Mesenchymal stem cell (in vitro differentiated cells and primary cell): ENCODE data around the gene XIRP2.
"Not testable (repeated sequence)": the region's sequence is repeated elsewhere in the genome, so short reads cannot be mapped to it uniquely, and the experiment has no call there.

ENCODE experiments used
- DNase-seq: peaks from one replicate; pipeline ENCODE4 v3.0.0-alpha.2; 2013
- H2AFZ ChIP-seq: one replicate; pipeline ENCODE4 v1.6.1; 2013; ENCODE audit warnings: low read depth, mild to moderate bottlenecking, control low read depth, inconsistent platforms, low read length, moderate library complexity
- H2AK5ac ChIP-seq: 2 replicates; pipeline ENCODE4 v1.6.1; 2013; ENCODE audit warnings: low read length, moderate library complexity, mild to moderate bottlenecking, inconsistent platforms; ENCODE audit not compliant: severe bottlenecking
- H2BK120ac ChIP-seq: one replicate; pipeline ENCODE4 v1.6.1; 2013; ENCODE audit warnings: low read depth, mild to moderate bottlenecking, inconsistent platforms, low read length, moderate library complexity
- H2BK12ac ChIP-seq, 2 experiments: one replicate each; pipeline ENCODE4 v1.6.1; 2013; ENCODE audit warnings: inconsistent platforms in 2 of 2, low read length in 2 of 2, mild to moderate bottlenecking in 2 of 2, moderate library complexity in 2 of 2, control low read depth in 1 of 2
- H2BK15ac ChIP-seq: one replicate; pipeline ENCODE4 v1.6.1; 2013; ENCODE audit warnings: mild to moderate bottlenecking, low read depth, inconsistent platforms; ENCODE audit not compliant: poor library complexity, severe bottlenecking
- H2BK5ac ChIP-seq: 2 replicates; pipeline ENCODE4 v1.6.1; 2013; ENCODE audit warnings: low read depth, mild to moderate bottlenecking, low read length, control low read depth, inconsistent platforms; ENCODE audit not compliant: poor library complexity, severe bottlenecking
- H3K14ac ChIP-seq, 2 experiments: one replicate each; pipeline ENCODE4 v1.6.1; 2013; ENCODE audit warnings: inconsistent platforms in 2 of 2, low read length in 2 of 2, control low read depth in 1 of 2, mild to moderate bottlenecking in 1 of 2, moderate library complexity in 1 of 2
- H3K18ac ChIP-seq, 2 experiments: one replicate each; pipeline ENCODE4 v1.6.1; 2013; ENCODE audit warnings: inconsistent platforms in 2 of 2, low read length in 2 of 2, control low read depth in 1 of 2, low read depth in 1 of 2, mild to moderate bottlenecking in 1 of 2
- H3K23ac ChIP-seq, 2 experiments: one replicate each; pipeline ENCODE4 v1.6.1; 2013; ENCODE audit warnings: inconsistent platforms in 2 of 2, low read length in 2 of 2, mild to moderate bottlenecking in 2 of 2, moderate library complexity in 2 of 2, control low read depth in 1 of 2
- H3K27ac ChIP-seq: 2 replicates; pipeline ENCODE4 v1.5.1; 2013; ENCODE audit warnings: mild to moderate bottlenecking, moderate library complexity, low read length, control low read depth, inconsistent platforms; ENCODE audit not compliant: poor library complexity, severe bottlenecking
- H3K27me3 ChIP-seq, 2 experiments: 2 replicates each; pipeline versions ENCODE4 v1.6.1 to v1.7.0; 2013; ENCODE audit warnings: low read length in 2 of 2, mild to moderate bottlenecking in 2 of 2, moderate library complexity in 2 of 2, control low read depth in 1 of 2, inconsistent platforms in 1 of 2; ENCODE audit not compliant: control insufficient read depth in 1 of 2, insufficient read depth in 1 of 2
- H3K36me3 ChIP-seq, 2 experiments: 2 replicates each; pipeline versions ENCODE4 v1.6.1 to v1.7.0; 2013; ENCODE audit warnings: low read length in 2 of 2, control low read depth in 1 of 2, inconsistent platforms in 1 of 2, low read depth in 1 of 2, mild to moderate bottlenecking in 1 of 2; ENCODE audit not compliant: insufficient read depth in 2 of 2, control insufficient read depth in 1 of 2
- H3K4ac ChIP-seq, 2 experiments: one replicate each; pipeline ENCODE4 v1.6.1; 2013; ENCODE audit warnings: inconsistent platforms in 2 of 2, low read length in 2 of 2, mild to moderate bottlenecking in 2 of 2, moderate library complexity in 2 of 2, control low read depth in 1 of 2, low read depth in 1 of 2
- H3K4me1 ChIP-seq: 2 replicates; pipeline ENCODE4 v1.6.1; 2013; ENCODE audit warnings: low read depth, low read length, control low read depth; ENCODE audit not compliant: control insufficient read depth, insufficient read depth
- H3K4me2 ChIP-seq: 2 replicates; pipeline ENCODE4 v1.6.1; 2013; ENCODE audit warnings: low read length, mild to moderate bottlenecking, inconsistent platforms; ENCODE audit not compliant: poor library complexity, severe bottlenecking
- H3K4me3 ChIP-seq, 2 experiments: 2 replicates each; pipeline versions ENCODE4 v1.5.1 to v1.7.0; 2013; ENCODE audit warnings: low read length in 2 of 2, mild to moderate bottlenecking in 2 of 2, control low read depth in 1 of 2, low read depth in 1 of 2; ENCODE audit not compliant: insufficient read depth in 1 of 2
- H3K79me1 ChIP-seq: replicated peaks from 2 replicates; pipeline ENCODE4 v1.6.1; 2013; ENCODE audit warnings: mild to moderate bottlenecking, control low read depth, low read length, inconsistent platforms; ENCODE audit not compliant: poor library complexity, severe bottlenecking
- H3K9ac ChIP-seq: 2 replicates; pipeline ENCODE4 v1.7.0; 2013; ENCODE audit warnings: mild to moderate bottlenecking, low read length, moderate library complexity
- H3K9me3 ChIP-seq: 2 replicates; pipeline ENCODE4 v1.7.0; 2013; ENCODE audit warnings: mild to moderate bottlenecking, low read length; ENCODE audit not compliant: control insufficient read depth
- H4K8ac ChIP-seq: one replicate; pipeline ENCODE4 v1.6.1; 2013; ENCODE audit warnings: inconsistent platforms, mild to moderate bottlenecking, low read length, moderate library complexity
- H4K91ac ChIP-seq: one replicate; pipeline ENCODE4 v1.6.1; 2013; ENCODE audit warnings: mild to moderate bottlenecking, low read length, inconsistent platforms
- WGBS: methylation state at CpG from one replicate; pipeline ENCODE4 v1.1.7; 2013; ENCODE audit warnings: mixed read lengths; 5-methylcytosine and 5-hydroxymethylcytosine counted together

The XIRP2 gene

GRCh38 chr2:167069855-167070254, 181.6 kb downstream of the XIRP2 start:
- Histone ChIP-seq H2AK5ac (no peak overlapping the region), H4K91ac (no peak overlapping the region), H2AFZ (no peak overlapping the region), H2BK15ac (no peak overlapping the region), H3K4me3 (no peak overlapping the region), H3K4me2 (no peak overlapping the region), H4K8ac (no peak overlapping the region), H2BK120ac (no peak overlapping the region), H3K4me1 (no peaks in the 10 kb centered on the region), H3K23ac (no peak overlapping the region), H3K18ac (no peak overlapping the region), H3K27me3 (no peaks in the 10 kb centered on the region), H3K4ac (no peak overlapping the region), H3K9me3 (no peaks in the 10 kb centered on the region), H3K27ac (peak overlapping the region; percentile 45), H2BK5ac (no peak overlapping the region), H3K79me1 (no peaks in the 10 kb centered on the region), H2BK12ac (no peak overlapping the region), H3K9ac (no peak overlapping the region), H3K36me3 (no peaks in the 10 kb centered on the region), H3K14ac (no peak overlapping the region)
- WGBS = 100% methylated on average over 1 of the region's 1 CpG
- DNase-seq = no peak

- H3K4me1 ChIP-seq, H3K14ac ChIP-seq, H2BK120ac ChIP-seq, H3K18ac ChIP-seq, H3K9me3 ChIP-seq, H3K36me3 ChIP-seq, H3K4me2 ChIP-seq, H3K9ac ChIP-seq, H2AK5ac ChIP-seq, H2BK12ac ChIP-seq, H3K27me3 ChIP-seq, H4K91ac ChIP-seq, H4K8ac ChIP-seq, H2AFZ ChIP-seq, DNase-seq, H2BK5ac ChIP-seq, H3K27ac ChIP-seq, H2BK15ac ChIP-seq, H3K79me1 ChIP-seq, H3K23ac ChIP-seq, H3K4me3 ChIP-seq, H3K4ac ChIP-seq: not testable (repeated sequence)
- WGBS = over 99% methylated on average over 8 of the region's 8 CpGs
These were observed 187.4 kb downstream of the XIRP2 start for GRCh38 chr2:167075708-167076107.

DNA sequence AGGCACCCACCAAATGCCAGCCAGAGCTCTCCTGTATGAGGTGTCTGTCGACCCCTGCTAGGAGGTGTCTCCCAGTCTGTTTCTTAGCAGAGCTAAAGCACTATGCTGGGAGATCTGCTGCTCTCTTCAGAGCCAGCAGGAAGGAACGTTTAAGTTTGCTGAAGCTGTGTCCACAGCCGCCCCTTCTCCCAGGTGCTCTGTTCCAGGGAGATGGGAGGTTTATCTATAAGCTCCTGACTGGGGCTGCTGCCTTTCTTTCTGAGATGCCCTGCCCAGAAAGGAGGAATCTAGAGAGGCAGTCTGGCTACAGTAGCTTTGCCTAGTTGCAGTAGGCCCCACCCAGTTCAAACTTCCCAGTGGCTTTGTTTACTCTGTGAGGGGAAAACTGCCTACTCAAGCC, 210.7 kb downstream of the XIRP2 start:
- not testable (repeated sequence) for H4K91ac ChIP-seq, H2AFZ ChIP-seq, H3K4me1 ChIP-seq, DNase-seq, H3K4me2 ChIP-seq, H3K27me3 ChIP-seq, H3K27ac ChIP-seq, H3K9ac ChIP-seq, H2BK5ac ChIP-seq, H3K14ac ChIP-seq, H3K36me3 ChIP-seq, H3K4me3 ChIP-seq, H3K79me1 ChIP-seq, H2AK5ac ChIP-seq, H2BK12ac ChIP-seq, H2BK15ac ChIP-seq, H3K4ac ChIP-seq, H3K9me3 ChIP-seq, H4K8ac ChIP-seq, H3K23ac ChIP-seq, H3K18ac ChIP-seq, H2BK120ac ChIP-seq
- WGBS = 90% methylated on average over 3 of the region's 3 CpGs

DNA sequence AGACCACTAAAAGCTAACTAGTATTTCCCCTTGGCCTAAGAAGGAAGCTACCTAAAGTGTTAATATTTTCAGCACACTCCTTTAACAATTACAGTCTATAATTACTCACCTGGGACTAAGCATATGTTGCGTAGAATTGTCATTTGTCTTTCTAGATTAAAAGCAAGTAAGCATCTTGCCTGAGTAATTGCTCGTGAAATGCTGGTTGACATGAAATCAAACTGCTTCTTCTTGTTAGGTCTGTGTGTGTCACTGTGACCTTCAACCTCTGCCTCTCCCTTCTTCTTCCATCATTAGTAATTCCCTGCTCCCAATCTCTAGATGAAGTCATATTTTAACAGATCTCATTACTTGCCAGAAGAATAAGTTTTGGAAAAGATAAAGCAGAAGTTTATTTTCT, 212.2 kb downstream of the XIRP2 start:
- Histone ChIP-seq H3K18ac (no peak overlapping the region), H2BK120ac (no peak overlapping the region), H3K36me3 (no peaks in the 10 kb centered on the region), H3K14ac (no peak overlapping the region), H2BK15ac (no peak overlapping the region), H3K27me3 (no peaks in the 10 kb centered on the region), H2BK5ac (no peak overlapping the region), H2AFZ (no peak overlapping the region), H3K9me3 (peaks cover 8% of the 10 kb centered on the region), H3K79me1 (no peaks in the 10 kb centered on the region), H3K27ac (no peak overlapping the region), H3K4me1 (no peaks in the 10 kb centered on the region), H3K4me3 (no peak overlapping the region), H4K91ac (no peak overlapping the region), H3K9ac (no peak overlapping the region), H3K4ac (no peak overlapping the region), H3K23ac (no peak overlapping the region), H2BK12ac (no peak overlapping the region), H4K8ac (no peak overlapping the region), H3K4me2 (no peak overlapping the region), H2AK5ac (no peak overlapping the region)
- DNase-seq = no peak
- 90% methylated on average over 2 of the region's 2 CpGs for WGBS
